Mesothelial cell of epicardium (in vitro differentiated cells): ENCODE measurements around the gene TNFRSF25. TPM values are rescaled to one million over a fixed set of nuclear protein-coding genes. Genes with fewer than 3 reads are reported as not detected.

Experiments used
- DNase-seq, 2 experiments: peaks; one replicate each; pipeline ENCODE4 v3.0.0; 2021; ENCODE audit warnings: low spot score in 2 of 2; ENCODE audit not compliant: unreplicated experiment in 2 of 2
- H3K27ac Mint-ChIP-seq: 2 replicates; pipeline ENCODE4 v1.8.0; 2021; ENCODE audit warnings: mixed read lengths
- H3K27me3 Mint-ChIP-seq: 2 replicates; pipeline ENCODE4 v1.8.0; 2021; ENCODE audit warnings: low read depth, mixed read lengths
- H3K36me3 Mint-ChIP-seq: 2 replicates; pipeline ENCODE4 v1.8.0; 2021; ENCODE audit warnings: mixed read lengths
- H3K4me1 Mint-ChIP-seq: 2 replicates; pipeline ENCODE4 v1.8.0; 2021; ENCODE audit warnings: mixed read lengths
- H3K4me3 Mint-ChIP-seq: 2 replicates; pipeline ENCODE4 v1.8.0; 2021; ENCODE audit warnings: mild to moderate bottlenecking, moderate library complexity, mixed read lengths
- H3K9me3 Mint-ChIP-seq: 2 replicates; pipeline ENCODE4 v1.8.0; 2021; ENCODE audit warnings: mixed read lengths
- total RNA-seq: library from RNA; stranded (reverse); gene quantifications from 3 replicates; pipeline ENCODE4 v1.2.1, GENCODE V29; 2021
- TF ChIP-seq, protein P1 (sequence below): fragments of 200-600 bp; sonication (generic); IDR thresholded peaks from one replicate; pipeline ENCODE4 v1.5.0; 2021; ENCODE audit warnings: antibody characterized with exemption; ENCODE audit not compliant: unreplicated experiment

TNFRSF25 gene
- total RNA-seq, 1 donor from 2014 or later, result 41.6 TPM

DNA sequence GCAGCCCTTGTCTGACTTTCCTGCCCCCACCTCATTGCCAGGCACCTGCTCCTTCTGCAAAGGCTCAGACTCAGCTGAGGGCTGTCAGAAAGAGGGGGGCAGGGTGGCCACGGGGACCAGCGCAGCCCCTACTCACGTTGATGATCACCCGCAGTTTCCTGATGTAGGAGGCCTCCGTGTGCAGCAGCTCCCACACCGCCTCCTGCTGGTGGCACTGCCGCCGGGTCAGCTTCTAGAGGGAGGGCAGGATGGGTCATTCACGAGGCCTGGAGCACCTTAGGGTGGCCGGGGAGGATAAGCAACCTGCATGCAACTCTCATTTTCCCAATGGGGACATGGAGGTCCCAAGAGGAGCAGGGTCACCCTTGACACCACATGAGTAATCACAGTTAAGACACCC lies 6.4 kb upstream of the TNFRSF25 start:
- Mint-ChIP-seq H3K4me1 (no peaks in the 10 kb centered on the region), H3K9me3 (no peaks in the 10 kb centered on the region), H3K27ac (no peak overlapping the region), H3K36me3 (peaks cover 14% of the 10 kb centered on the region), H3K27me3 (no peaks in the 10 kb centered on the region), H3K4me3 (no peak overlapping the region)
- no peak for DNase-seq
- TF ChIP-seq, protein P1, sequence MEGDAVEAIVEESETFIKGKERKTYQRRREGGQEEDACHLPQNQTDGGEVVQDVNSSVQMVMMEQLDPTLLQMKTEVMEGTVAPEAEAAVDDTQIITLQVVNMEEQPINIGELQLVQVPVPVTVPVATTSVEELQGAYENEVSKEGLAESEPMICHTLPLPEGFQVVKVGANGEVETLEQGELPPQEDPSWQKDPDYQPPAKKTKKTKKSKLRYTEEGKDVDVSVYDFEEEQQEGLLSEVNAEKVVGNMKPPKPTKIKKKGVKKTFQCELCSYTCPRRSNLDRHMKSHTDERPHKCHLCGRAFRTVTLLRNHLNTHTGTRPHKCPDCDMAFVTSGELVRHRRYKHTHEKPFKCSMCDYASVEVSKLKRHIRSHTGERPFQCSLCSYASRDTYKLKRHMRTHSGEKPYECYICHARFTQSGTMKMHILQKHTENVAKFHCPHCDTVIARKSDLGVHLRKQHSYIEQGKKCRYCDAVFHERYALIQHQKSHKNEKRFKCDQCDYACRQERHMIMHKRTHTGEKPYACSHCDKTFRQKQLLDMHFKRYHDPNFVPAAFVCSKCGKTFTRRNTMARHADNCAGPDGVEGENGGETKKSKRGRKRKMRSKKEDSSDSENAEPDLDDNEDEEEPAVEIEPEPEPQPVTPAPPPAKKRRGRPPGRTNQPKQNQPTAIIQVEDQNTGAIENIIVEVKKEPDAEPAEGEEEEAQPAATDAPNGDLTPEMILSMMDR, result no peak

DNA sequence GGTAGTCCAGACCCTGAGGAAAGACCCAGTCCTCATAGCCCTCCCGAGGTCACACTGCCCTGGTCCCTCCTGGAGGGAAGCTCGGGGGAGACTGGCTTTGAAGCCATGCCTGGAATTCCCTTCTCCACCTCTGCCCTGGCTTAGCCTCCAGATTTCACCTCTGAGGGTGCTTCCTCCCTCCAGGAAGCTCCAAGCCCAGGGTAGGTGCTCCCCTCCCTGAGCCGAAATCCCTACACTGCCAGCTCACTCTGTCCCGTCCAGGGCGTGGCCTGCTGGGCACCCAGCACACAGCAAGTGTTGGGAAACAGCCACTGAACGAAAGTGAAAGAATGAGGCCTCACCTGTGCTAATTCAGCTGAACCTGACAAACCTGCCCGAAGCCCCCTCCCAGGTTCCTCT lies 6.0 kb upstream of the TNFRSF25 start:
- no peaks in the 10 kb centered on the region for H3K9me3 Mint-ChIP-seq
- H3K36me3 Mint-ChIP-seq, result peaks cover 13% of the 10 kb centered on the region
- H3K27ac Mint-ChIP-seq, result no peak overlapping the region
- no peaks in the 10 kb centered on the region for H3K4me1 Mint-ChIP-seq
- H3K4me3 Mint-ChIP-seq, result no peak overlapping the region
- TF ChIP-seq, protein P1, result no peak
- no peak for DNase-seq
- no peaks in the 10 kb centered on the region for H3K27me3 Mint-ChIP-seq

DNA sequence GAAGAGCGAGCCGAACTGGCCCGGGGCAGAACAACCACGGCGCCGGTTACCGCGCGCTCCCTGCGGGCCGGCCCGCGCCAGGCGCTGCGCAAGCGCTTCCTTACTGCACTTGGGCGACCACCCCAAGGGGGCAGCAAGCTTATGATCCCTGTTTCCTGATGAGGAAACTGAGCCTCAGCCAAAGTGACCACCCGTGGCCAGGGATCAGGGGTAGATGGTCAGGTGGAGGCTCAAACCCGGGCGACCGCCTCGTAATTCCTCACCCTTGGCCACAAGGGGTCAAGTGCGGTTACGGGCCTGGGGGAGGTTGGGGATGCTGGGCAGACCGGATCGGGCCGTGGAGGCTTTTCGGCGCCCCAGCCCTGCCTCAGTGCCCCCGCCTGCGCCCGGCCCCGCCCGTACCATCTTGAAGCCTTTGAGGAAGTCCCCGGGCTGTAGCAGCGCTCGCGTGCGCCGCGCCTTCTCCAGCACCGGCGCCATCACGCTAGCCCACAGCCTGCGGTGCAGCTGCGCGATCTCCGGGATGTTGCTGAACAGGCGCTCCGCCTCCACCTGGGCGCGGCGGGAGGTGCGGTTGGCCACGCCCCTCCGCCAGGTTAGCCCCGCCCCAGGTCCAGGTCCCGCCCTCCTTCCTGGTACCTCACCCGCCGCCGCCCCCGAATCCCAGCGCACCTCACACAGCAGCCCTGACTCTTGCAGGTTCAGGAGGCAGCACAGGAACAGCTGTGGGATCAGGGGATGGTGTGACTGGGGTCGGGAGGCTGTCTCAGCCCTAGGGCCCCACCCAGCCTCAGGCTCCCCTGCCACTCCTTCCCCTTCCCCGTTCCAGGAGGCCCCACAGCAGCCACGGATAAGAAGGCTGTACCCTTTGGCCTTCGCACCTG lies 5.4 kb upstream of the TNFRSF25 start:
- TF ChIP-seq, protein P1, result no peak
- no peak overlapping the region for H3K4me3 Mint-ChIP-seq
- H3K27me3 Mint-ChIP-seq, result peaks cover 2% of the 10 kb centered on the region
- H3K9me3 Mint-ChIP-seq, result no peaks in the 10 kb centered on the region
- peaks cover 13% of the 10 kb centered on the region for H3K36me3 Mint-ChIP-seq
- no peaks in the 10 kb centered on the region for H3K4me1 Mint-ChIP-seq
- no peak for DNase-seq
- no peak overlapping the region for H3K27ac Mint-ChIP-seq

DNA sequence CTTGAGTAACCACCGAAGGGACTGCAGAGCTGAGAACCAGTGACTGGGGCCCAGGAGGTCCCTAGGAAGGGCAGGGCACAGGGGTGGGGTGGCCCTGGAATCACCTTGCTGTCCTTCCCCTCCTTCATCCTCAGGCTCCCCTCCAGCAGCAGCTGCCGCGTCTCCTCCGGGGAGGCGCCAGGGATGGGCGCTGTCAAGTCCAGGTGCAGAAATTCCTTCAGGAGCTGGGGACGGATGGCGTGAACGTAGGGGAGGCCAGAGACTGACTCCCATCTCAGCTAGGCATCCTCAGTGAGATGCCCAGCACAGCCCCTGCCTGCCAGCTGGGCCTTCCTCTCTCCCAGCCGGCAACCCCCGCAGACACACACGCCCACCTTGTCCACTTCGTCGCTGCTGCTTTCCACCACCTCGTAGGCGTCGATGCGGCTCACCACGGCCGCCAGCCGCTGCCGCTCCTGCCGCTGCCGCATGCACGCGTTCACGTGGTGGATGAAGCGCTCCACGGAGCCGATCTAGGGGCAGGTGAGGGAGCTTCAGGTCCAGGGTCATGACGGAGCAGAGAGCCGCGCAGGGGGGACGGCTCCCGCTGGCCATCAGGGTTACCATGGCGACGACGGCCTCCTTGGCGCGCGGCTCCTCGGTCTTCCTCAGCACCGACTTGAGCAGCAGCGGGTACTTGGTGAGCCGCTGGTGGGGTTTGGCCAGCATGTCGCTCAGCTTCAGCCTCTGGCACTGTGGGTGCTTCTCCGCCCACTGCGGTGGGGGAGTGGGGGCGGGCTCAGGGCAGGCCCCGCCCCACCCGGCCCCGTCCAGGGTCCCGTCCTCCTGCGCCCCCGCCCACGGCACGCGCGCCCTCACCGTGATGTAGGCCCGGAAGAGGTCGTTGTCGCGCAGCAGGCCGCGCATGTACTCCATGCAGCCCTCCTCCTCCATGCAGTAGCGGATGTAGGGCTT lies 4.4 kb upstream of the TNFRSF25 start:
- no peak for DNase-seq
- H3K4me1 Mint-ChIP-seq, result no peaks in the 10 kb centered on the region
- H3K4me3 Mint-ChIP-seq, result no peak overlapping the region
- H3K9me3 Mint-ChIP-seq, result no peaks in the 10 kb centered on the region
- H3K36me3 Mint-ChIP-seq, result peaks cover 13% of the 10 kb centered on the region
- peaks cover 4% of the 10 kb centered on the region for H3K27me3 Mint-ChIP-seq
- H3K27ac Mint-ChIP-seq, result no peak overlapping the region
- TF ChIP-seq, protein P1, result no peak

DNA sequence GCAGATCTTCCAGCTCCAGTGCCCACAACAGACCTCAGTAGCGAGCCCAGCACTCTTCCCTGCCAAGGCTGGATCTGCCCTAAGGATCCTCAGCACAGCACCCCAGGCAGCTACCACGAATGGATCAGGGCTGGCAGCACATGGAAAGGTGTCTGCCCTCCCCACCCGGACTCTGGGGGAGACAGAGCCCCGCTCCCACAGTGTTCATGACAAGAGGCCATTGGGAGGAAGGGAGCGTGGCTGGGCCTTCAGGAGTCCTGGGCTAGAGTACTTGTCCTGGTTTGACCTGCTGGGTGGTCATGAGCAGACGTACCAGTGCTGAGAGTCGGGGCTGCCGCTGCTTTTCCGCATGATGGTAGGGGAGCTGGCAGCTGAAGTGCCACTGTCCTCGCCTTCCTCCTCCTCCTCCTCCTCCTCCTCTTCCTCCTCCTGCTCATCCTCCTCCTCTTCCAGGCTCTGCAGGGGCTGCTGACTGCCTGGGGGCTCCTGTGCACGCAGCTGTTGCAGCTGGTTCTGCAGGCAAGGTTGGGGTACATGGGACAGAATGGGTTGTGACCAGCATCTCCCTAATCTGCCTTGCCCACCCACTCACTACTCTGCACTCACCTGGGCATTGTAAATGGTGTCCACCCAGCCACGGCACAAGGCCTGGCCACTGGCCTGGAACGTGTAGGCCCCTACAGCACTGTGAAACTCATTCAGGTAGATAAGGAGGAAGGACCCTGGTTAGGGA lies 2.9 kb upstream of the TNFRSF25 start:
- H3K9me3 Mint-ChIP-seq, result no peaks in the 10 kb centered on the region
- H3K36me3 Mint-ChIP-seq, result peaks cover 15% of the 10 kb centered on the region
- TF ChIP-seq, protein P1, result no peak
- no peak overlapping the region for H3K4me3 Mint-ChIP-seq
- no peak overlapping the region for H3K27ac Mint-ChIP-seq
- H3K27me3 Mint-ChIP-seq, result peaks cover 4% of the 10 kb centered on the region
- DNase-seq, result no peak
- no peaks in the 10 kb centered on the region for H3K4me1 Mint-ChIP-seq
